Upper lobe of right lung (tissue), 1 donor: ENCODE results near the gene CALHM3. TPM values are rescaled to one million over a fixed set of nuclear protein-coding genes. Genes with fewer than 3 reads are reported as not detected.

Experiments
- ATAC-seq: fragments of 200-7000 bp; cut with Tn5 transposase; one replicate; pipeline ENCODE4 v1.9.1; 2020; ENCODE audit warnings: mild to moderate bottlenecking, moderate library complexity
- DNase-seq: peaks from one replicate; pipeline ENCODE4 v3.0.0-alpha.2; 2020
- H3K27ac ChIP-seq: fragments of 200-600 bp; one replicate; pipeline ENCODE4 v1.8.0; 2022
- H3K27me3 ChIP-seq: fragments of 200-600 bp; one replicate; pipeline ENCODE4 v1.8.0; 2022; ENCODE audit warnings: mild to moderate bottlenecking
- H3K36me3 ChIP-seq: fragments of 200-600 bp; one replicate; pipeline ENCODE4 v1.8.0; 2022
- H3K4me1 ChIP-seq: fragments of 200-600 bp; one replicate; pipeline ENCODE4 v1.8.0; 2022
- H3K4me3 ChIP-seq: fragments of 200-600 bp; one replicate; pipeline ENCODE4 v1.8.0; 2022; ENCODE audit warnings: mild to moderate bottlenecking
- H3K9me3 ChIP-seq: fragments of 200-600 bp; one replicate; pipeline ENCODE4 v1.8.0; 2022
- CTCF ChIP-seq: fragments of 200-600 bp; IDR thresholded peaks from one replicate; pipeline ENCODE4 v1.8.0; 2022; ENCODE audit warnings: antibody characterized with exemption
- intact Hi-C: fragments of 100-400 bp; cut with DNase I; formaldehyde crosslinking; loops from one replicate; pipeline ENCODE4 v1.11.0; 2022
- total RNA-seq: library from RNA; stranded (reverse); fragmentation: NEBNext Ultra II Directional; extraction: Animal tissue kit (Norgen Biotek cat#: 25700); gene quantifications from one replicate; pipeline ENCODE4 v1.2.1, GENCODE V29; 2021
- donor health status: DM: no; HTN: yes; CAD: no; lungs with severe emphysema.

CALHM3 gene
- total RNA-seq, 1 donor from 2014 or later = not detected

- Histone ChIP-seq H3K4me3 (no peak overlapping the region), H3K4me1 (no peaks in the 10 kb centered on the region), H3K9me3 (no peaks in the 10 kb centered on the region), H3K36me3 (peaks cover 72% of the 10 kb centered on the region), H3K27ac (no peak overlapping the region), H3K27me3 (no peaks in the 10 kb centered on the region)
- no peak for TF ChIP-seq CTCF
- DNase-seq = no peak
- no peak for ATAC-seq
- intact Hi-C loops = no loop called here
Observed at GRCh38 chr10:103429647-103430046, 49.4 kb downstream of the CALHM3 start.

- Histone ChIP-seq H3K4me3 (no peak overlapping the region), H3K36me3 (peaks cover 72% of the 10 kb centered on the region), H3K9me3 (no peaks in the 10 kb centered on the region), H3K27ac (no peak overlapping the region), H3K4me1 (no peaks in the 10 kb centered on the region), H3K27me3 (no peaks in the 10 kb centered on the region)
- DNase-seq (no peak), ATAC-seq (no peak)
- intact Hi-C loops = no loop called here
- TF ChIP-seq CTCF = no peak
Observed at GRCh38 chr10:103428989-103429643, 49.9 kb downstream of the CALHM3 start.

- H3K4me1 ChIP-seq = no peaks in the 10 kb centered on the region
- intact Hi-C loops = no loop called here
- H3K9me3 ChIP-seq = no peaks in the 10 kb centered on the region
- H3K4me3 ChIP-seq = no peak overlapping the region
- peaks cover 72% of the 10 kb centered on the region for H3K36me3 ChIP-seq
- no peak for TF ChIP-seq CTCF
- DNase-seq (no peak), ATAC-seq (no peak)
- no peak overlapping the region for H3K27ac ChIP-seq
- H3K27me3 ChIP-seq = no peaks in the 10 kb centered on the region
Observed at GRCh38 chr10:103427866-103428265, 51.2 kb downstream of the CALHM3 start.

GRCh38 chr10:103423748-103424147 lies 55.3 kb downstream of the CALHM3 start:
- TF ChIP-seq CTCF = no peak
- Histone ChIP-seq H3K4me1 (no peaks in the 10 kb centered on the region), H3K27ac (no peak overlapping the region), H3K36me3 (peaks cover 86% of the 10 kb centered on the region), H3K27me3 (no peaks in the 10 kb centered on the region), H3K4me3 (no peak overlapping the region), H3K9me3 (no peaks in the 10 kb centered on the region)
- DNase-seq (no peak), ATAC-seq (no peak)
- intact Hi-C loops = no loop called here

Other genes starting within 250 kb of the CALHM3 start
- gene RPEL1, start 233.4 kb downstream of the CALHM3 start, total RNA-seq = not detected
- not detected for gene INA, start 202.1 kb downstream of the CALHM3 start, total RNA-seq
- gene PCGF6, start 128.1 kb downstream of the CALHM3 start, total RNA-seq = 5.5 TPM
- 4.1 TPM for gene TAF5, start 111.3 kb downstream of the CALHM3 start, total RNA-seq
- gene ATP5MK, start 82.8 kb downstream of the CALHM3 start, total RNA-seq = 206 TPM
- 25.1 TPM for gene PDCD11, start 82.6 kb downstream of the CALHM3 start, total RNA-seq
- 29.4 TPM for gene CALHM2, start 26.9 kb downstream of the CALHM3 start, total RNA-seq
- not detected for gene CALHM1, start 20.3 kb downstream of the CALHM3 start, total RNA-seq
- gene NEURL1, start 14.5 kb upstream of the CALHM3 start, total RNA-seq = 0.64 TPM